Measurements from ENCODE around the gene ELMO1.
A peak's percentile ranks its signal among the peaks of the same experiment; 100 is the strongest.

Gene ELMO1

GRCh38 chr7:36965625-36966024 lies 483.0 kb downstream of the ELMO1 start:
- no peak for DNase-seq

- DNase-seq: no peak
These were observed 484.4 kb downstream of the ELMO1 start for GRCh38 chr7:36964297-36964696.

- peak; percentile 23 to 31 (median 26) for DNase-seq
These were observed 486.3 kb downstream of the ELMO1 start for GRCh38 chr7:36962367-36962766.

GRCh38 chr7:36961693-36962092 lies 487.0 kb downstream of the ELMO1 start:
- no peak for DNase-seq

GRCh38 chr7:36961097-36961496 lies 487.6 kb downstream of the ELMO1 start:
- DNase-seq: peak; percentile 45 to 61 (median 52)

GRCh38 chr7:36960105-36960504 lies 488.6 kb downstream of the ELMO1 start:
- peak; percentile 41 to 60 (median 42) for DNase-seq

GRCh38 chr7:36958111-36958733 lies 490.4 kb downstream of the ELMO1 start:
- peak; percentile 69 to 86 (median 82) for DNase-seq

- no peak for DNase-seq
These were observed 491.0 kb downstream of the ELMO1 start for GRCh38 chr7:36957620-36958019.

- DNase-seq: no peak
These were observed 491.9 kb downstream of the ELMO1 start for GRCh38 chr7:36956814-36957213.

- DNase-seq: no peak
These were observed 493.1 kb downstream of the ELMO1 start for GRCh38 chr7:36955456-36956129.

- DNase-seq: peak; percentile 47 to 59 (median 52)
These were observed 497.4 kb downstream of the ELMO1 start for GRCh38 chr7:36951257-36951697.

GRCh38 chr7:36949711-36950600 lies 498.7 kb downstream of the ELMO1 start:
- peak; percentile 88 to 94 (median 93) for DNase-seq

GRCh38 chr7:36946401-36946739 lies 502.3 kb downstream of the ELMO1 start:
- DNase-seq: no peak

- no peak for DNase-seq
These were observed 502.9 kb downstream of the ELMO1 start for GRCh38 chr7:36945612-36946400.

- no peak for DNase-seq
These were observed 503.8 kb downstream of the ELMO1 start for GRCh38 chr7:36944838-36945237.

GRCh38 chr7:36943591-36944435 lies 504.9 kb downstream of the ELMO1 start:
- DNase-seq: peak; percentile 45 to 77 (median 62)

- DNase-seq: no peak
These were observed 505.7 kb downstream of the ELMO1 start for GRCh38 chr7:36942955-36943354.

- DNase-seq: no peak
These were observed 506.1 kb downstream of the ELMO1 start for GRCh38 chr7:36942541-36942940.

GRCh38 chr7:36942025-36942424 lies 506.6 kb downstream of the ELMO1 start:
- DNase-seq: no peak

GRCh38 chr7:36941359-36941758 lies 507.3 kb downstream of the ELMO1 start:
- no peak for DNase-seq

- DNase-seq: no peak
These were observed 508.8 kb downstream of the ELMO1 start for GRCh38 chr7:36939816-36940215.
